Measurements from ENCODE around the gene ATP12A. TPM values are rescaled to one million over a fixed set of nuclear protein-coding genes. Genes with fewer than 3 reads are reported as not detected.

Gene ATP12A
- total and polyA plus RNA-seq, 2 of the 8 experiments (the other 6 are each of a cell fraction or from before 2014, with no cell fraction given) = 0.80 to 1.3 TPM

DNA sequence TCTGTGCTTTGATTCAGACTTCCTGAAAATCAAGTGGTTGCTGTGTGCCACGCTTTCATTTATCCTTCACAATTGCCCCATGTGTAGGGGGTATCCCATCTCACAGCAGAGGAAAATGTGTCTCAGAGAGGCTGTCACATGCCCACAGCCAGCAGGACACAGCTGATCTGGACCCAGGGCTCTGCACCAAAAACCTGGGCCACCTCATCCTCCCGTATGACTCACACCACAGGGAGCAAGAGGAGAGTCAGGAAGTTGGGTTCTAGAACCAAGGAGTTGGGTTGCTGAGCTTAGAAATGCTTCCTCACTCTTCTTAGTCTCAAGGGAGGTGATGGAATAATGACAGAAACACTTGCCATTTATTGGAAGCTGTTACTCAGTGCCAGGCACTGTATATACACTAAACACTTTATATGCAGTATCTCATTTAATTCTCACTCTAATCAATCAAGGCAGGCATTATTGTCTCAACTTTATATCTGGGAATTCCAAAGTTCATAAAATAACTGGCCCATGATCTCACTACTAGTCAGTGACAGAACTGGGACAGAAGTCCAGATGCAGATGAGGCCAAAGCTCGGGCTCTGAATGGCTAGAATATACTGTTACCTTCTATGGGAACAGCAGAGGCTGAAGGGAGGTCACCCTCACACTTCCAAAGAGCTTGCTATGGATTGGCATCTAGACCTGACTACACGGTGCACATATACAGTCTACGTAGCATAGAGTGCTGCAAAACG is 47.7 kb upstream of the ATP12A start:
- Histone ChIP-seq H3K36me3 (ENCODE audit: control insufficient read depth in 2 of 4, insufficient read depth in 4 of 4, low read length in 3 of 4) (no peaks in the 10 kb centered on the region), H3K27me3 (replicated peaks in 1 of 4; ENCODE audit: control insufficient read depth in 3 of 4, extremely low read depth in 1 of 4, insufficient read depth in 3 of 4, low read length in 3 of 4) (peaks cover 0 to 3% (median 1%) of the 10 kb centered on the region in 4 experiments; a peak in 2 of 7 replicates), H3K56ac (replicated peaks; ENCODE audit: insufficient read length, low read depth, low read length) (no peak overlapping the region), H4K8ac (ENCODE audit: extremely low read depth, insufficient read depth, low read length) (no peak overlapping the region), H2BK5ac (ENCODE audit: low read depth, low read length) (no peak overlapping the region), H2AFZ (ENCODE audit: low read length) (no peak overlapping the region), H3K79me2 (ENCODE audit: control insufficient read depth in 1 of 2, insufficient read depth in 2 of 2, low read length in 2 of 2) (no peaks in the 10 kb centered on the region), H3K79me1 (ENCODE audit: low read depth, low read length) (no peaks in the 10 kb centered on the region), H3K14ac (ENCODE audit: insufficient read length) (no peak overlapping the region), H3K4me3 (ENCODE audit: extremely low read depth in 1 of 4, insufficient read depth in 2 of 4, low read depth in 3 of 4, low read length in 4 of 4) (no peak overlapping the region), H2BK12ac (ENCODE audit: low read depth, low read length) (no peak overlapping the region), H3K18ac (ENCODE audit: extremely low read depth, low read length) (no peak overlapping the region), H2BK15ac (ENCODE audit: low read length) (0 out of 2 replicates have a peak overlapping the region, but pooled peaks have one; percentile 11), H3K4me1 (replicated peaks in 1 of 4; ENCODE audit: control insufficient read depth in 3 of 4, insufficient read depth in 4 of 4, low read length in 3 of 4) (peaks cover 0 to 3% (median 0%) of the 10 kb centered on the region in 4 experiments; a peak in 2 of 7 replicates), H2AK5ac (ENCODE audit: low read depth, low read length) (0 out of 2 replicates have a peak overlapping the region, but pooled peaks have one; percentile 65), H3K23ac (ENCODE audit: insufficient read length) (no peak overlapping the region), H3K23me2 (ENCODE audit: low read depth, low read length) (no peaks in the 10 kb centered on the region), H2BK20ac (ENCODE audit: low read length) (no peak overlapping the region), H3K9ac (replicated peaks in 1 of 4; ENCODE audit: extremely low read depth in 1 of 4, low read depth in 3 of 4, low read length in 3 of 4) (no peak overlapping the region), H4K5ac (ENCODE audit: insufficient read length, low read depth, low read length) (no peak overlapping the region), H3K4ac (replicated peaks; ENCODE audit: insufficient read length, low read depth, low read length) (no peak overlapping the region), H3K4me2 (ENCODE audit: insufficient read depth in 1 of 2, low read depth in 2 of 2, low read length in 2 of 2) (no peak overlapping the region), H4K20me1 (replicated peaks in 1 of 2; ENCODE audit: control insufficient read depth in 1 of 2, insufficient read depth in 2 of 2, low read length in 2 of 2) (no peaks in the 10 kb centered on the region), H4K91ac (replicated peaks; ENCODE audit: insufficient read length, low read length) (no peak overlapping the region), H3K9me3 (ENCODE audit: insufficient read depth in 2 of 2, low read depth in 1 of 2, low read length in 1 of 2) (no peaks in the 10 kb centered on the region), H2BK120ac (replicated peaks; ENCODE audit: low read depth, low read length) (no peak overlapping the region), H3K27ac (ENCODE audit: low read depth, low read length) (no peak overlapping the region)
- FAIRE-seq = no peak
- ChIA-PET POLR2A (ENCODE audit: partially characterized antibody) (no interaction called here), CTCF (ENCODE audit: partially characterized antibody) (interaction anchor here (0.6 to 1.3 kb wide), 5 partner anchors 16 to 185 kb away, joined by 3 to 4 read pairs (median 3); no protein-coding TSS in a partner anchor)
- no peak for DNase-seq (ENCODE audit: low read depth in 1 of 2, low spot score in 2 of 2)
- 86% methylated on average over 6 of the region's 6 CpGs; no CpG with 5 or more reads in 1 of the 2 experiments for WGBS, 2 experiments (ENCODE audit: extremely low coverage in 1 of 2, insufficient coverage in 1 of 2, insufficient read length in 1 of 2, insufficient replicate concordance in 2 of 2, low coverage in 1 of 2, low lambda C conversion rate in 2 of 2, missing lambda C conversion rate in 1 of 2)
- TF ChIP-seq CBX8 (IDR thresholded peaks at IDR 0.05; ENCODE audit: borderline replicate concordance, low read depth, low read length) = no peak
- TF ChIP-seq GABPA (IDR thresholded peaks at IDR 0.05; ENCODE audit: borderline replicate concordance, insufficient read depth, low read length) = no peak
- no peak for TF ChIP-seq NRF1 (IDR thresholded peaks at IDR 0.05; ENCODE audit: low read depth, low read length)
- no peak for TF ChIP-seq POU5F1 (IDR thresholded peaks at IDR 0.05; ENCODE audit: low read depth, low read length)
- no peak for TF ChIP-seq BACH1 (IDR thresholded peaks at IDR 0.05; ENCODE audit: low read length)
- TF ChIP-seq EGR1 (IDR thresholded peaks at IDR 0.05; ENCODE audit: borderline replicate concordance, low read depth, low read length) = no peak
- no peak for TF ChIP-seq PHF8 (conservative IDR thresholded peaks at IDR 0.05; ENCODE audit: low read depth, low read length)
- TF ChIP-seq JUN (IDR thresholded peaks at IDR 0.05; ENCODE audit: low read depth, low read length) = no peak
- TF ChIP-seq POLR2AphosphoS5 (IDR thresholded peaks at IDR 0.05; ENCODE audit: low read depth, low read length) = no peak
- no peak for TF ChIP-seq CBX5 (IDR thresholded peaks at IDR 0.05; ENCODE audit: low read depth, low read length)
- no peak for TF ChIP-seq TAF7 (optimal IDR thresholded peaks at IDR 0.05; ENCODE audit: borderline replicate concordance, low read depth, low read length)
- no peak for TF ChIP-seq SRF (IDR thresholded peaks at IDR 0.05; ENCODE audit: low read depth, low read length)
- TF ChIP-seq BRCA1 (IDR thresholded peaks at IDR 0.05; ENCODE audit: low read depth, low read length) = no peak

All from H1 (cell line).